ENCODE data around the gene NELFB.
A peak's percentile ranks its signal among the peaks of the same experiment; 100 is the strongest.

Gene NELFB

DNA sequence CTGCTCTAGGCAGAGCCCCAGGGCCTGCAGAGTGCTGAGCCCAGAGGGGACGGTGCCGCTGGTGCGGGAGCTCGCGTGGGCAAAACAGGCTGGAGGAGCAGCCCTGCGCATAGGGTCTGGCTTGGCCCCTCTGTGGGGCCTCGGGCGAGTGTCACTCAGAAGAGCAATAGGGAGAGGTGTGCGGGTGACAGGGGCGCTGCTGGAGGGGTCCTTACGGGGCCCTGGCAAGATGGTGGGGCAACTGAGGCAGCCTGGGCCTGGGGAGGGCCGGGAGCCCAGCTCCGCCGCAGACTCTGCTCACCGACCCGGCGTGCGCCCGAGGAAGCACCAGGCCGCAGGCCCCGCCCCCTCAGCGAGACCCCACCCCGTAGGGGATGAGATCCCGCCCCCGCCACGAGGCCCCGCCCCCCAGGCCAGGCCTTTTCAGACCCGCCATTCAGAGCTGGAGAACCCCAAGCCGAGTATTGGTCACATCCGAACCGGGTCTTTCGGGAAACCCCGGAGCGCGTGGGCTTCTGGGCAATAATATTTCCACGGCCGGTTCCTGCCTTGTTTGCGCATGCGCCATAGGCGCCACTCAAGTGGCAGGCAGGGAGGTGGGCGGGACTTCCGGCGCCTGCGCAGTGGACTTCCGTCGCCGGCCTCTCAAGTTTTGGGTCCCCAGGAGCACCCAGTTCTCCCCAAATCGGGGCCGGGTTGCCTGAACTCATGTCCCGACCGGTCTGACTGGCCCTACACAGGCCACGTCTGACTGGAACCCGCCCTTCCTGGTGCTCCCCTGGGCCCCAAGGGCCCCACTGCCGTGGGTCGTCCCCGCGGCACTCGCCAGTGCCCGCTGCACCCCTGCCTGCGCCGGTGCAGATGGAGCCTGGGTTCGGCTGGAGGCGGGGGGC lies 31.8 kb upstream of the NELFB start:
- DNase-seq = peak; percentile 99

GRCh38 chr9:137224830-137225694 lies 30.1 kb upstream of the NELFB start, which contains the start of gene CYSRT1:
TSS of gene CYSRT1 (plus strand) at chr9:137225174. CDS start at chr9:137225622, 448 bp downstream.
- DNase-seq = no peak

- DNase-seq = no peak
Measured at GRCh38 chr9:137225699-137226331, 29.3 kb upstream of the NELFB start.

- no peak for DNase-seq
Measured at GRCh38 chr9:137226338-137227053, 28.6 kb upstream of the NELFB start.

DNA sequence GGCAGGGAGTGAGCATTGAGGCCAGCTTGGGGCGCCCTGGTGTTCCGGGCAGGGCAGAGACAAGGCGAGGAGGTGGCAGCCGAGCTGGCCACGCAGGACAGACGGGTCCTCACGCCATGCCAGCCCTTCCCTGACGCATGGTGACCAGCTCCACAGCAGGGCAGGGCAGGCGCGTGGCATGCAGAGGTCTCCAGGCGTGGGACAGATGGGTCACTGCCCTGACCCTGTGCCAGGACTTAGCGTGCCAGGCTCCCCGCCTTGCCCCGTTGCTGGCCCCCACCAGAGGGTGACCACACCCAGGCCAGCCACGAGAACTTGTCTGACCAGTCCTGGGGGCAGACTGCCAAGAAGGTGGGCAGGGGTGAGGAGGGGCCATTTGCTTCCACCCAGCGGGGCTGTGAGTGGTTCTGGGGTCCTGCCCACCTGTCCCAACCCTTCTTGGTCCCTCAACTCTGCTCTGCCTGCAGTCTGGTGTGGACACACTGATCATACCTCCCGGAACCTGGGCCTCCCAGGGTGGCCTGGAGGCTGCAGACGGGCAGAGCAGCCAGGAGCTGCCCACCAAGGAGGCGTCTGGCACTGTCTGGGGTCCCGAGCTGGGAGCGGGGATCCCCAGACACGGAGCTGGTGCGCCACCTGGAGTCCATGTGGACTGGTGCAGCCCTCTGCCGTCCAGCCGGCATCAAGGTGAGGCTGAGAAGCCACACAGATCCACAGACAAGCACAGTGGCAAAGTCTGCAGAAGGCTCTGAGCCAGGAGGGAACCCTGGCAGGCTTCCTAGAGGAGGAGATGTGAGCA lies 27.9 kb upstream of the NELFB start, which contains the start of gene RNF224:
RNF224 (plus strand) TSS at position 449 of the 799 bp plus-strand sequence. CDS start 834 bp downstream, outside the sequence.
- peak; percentile 86 for DNase-seq

GRCh38 chr9:137227853-137228505 lies 27.1 kb upstream of the NELFB start:
- peak; percentile 40 for DNase-seq

DNA sequence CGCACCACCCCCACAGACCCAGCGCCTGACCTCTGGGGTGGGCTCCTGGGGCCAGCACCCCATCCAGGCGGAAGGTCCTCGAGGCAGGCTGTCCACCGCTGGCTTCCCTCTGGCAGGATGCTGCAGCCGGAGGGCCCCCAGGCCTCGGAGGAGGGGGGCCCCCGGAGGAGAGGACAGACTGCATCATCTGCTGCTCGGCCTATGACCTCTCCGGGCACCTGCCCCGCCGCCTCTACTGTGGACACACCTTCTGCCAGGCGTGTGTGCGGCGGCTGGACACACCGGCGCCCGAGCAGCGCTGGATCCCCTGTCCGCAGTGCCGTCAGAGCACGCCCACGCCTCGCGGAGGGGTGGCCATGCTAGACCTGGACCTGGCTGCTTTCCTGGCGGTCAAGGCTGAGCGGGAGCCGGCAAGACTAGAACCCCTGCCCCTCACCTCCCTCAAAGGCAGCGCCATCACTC lies 26.6 kb upstream of the NELFB start:
- no peak for DNase-seq

DNA sequence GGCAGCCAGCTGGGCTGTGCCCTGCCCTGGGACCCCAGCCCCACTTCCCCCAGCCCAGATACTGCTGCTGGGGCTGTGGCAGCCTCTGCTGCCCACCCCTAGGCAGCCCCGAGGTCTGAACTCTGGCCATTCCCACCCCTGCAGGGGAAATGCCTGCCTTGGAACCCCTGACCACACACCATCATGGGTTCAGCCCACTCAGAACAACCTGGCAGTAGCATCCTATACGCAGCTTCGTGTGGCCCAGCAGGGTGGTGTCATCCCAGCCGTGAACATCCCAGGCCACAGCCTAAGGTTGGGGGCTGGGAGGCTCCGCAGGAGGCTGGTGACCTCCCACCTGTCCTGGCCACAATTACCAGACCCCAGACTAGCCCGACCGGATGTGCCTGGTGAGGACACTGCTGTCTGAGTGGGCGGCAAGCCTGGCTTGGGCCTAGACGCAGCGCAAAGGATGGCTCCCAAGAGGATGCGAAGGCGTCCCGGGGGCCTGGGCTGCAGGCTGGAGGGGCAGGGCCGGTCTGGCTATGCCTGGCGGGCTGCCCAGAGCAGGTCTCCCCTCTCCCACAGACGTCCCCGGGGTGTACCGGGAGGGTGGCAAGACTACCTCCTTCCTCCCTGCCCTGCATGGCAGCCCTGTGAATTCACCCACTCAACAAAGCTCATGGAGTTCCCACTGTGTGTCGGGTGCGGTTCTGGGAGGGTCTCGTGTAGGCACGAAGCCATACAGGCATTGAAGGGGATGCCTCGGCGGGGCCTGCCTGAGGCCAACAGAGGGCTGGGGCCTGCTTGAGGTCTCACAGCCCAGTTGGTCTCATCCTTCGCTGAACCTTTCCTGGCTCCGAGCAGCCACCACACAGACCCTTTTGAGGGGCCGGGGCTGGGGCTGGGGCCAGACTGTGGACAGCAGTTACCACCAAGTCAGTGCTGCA lies 25.9 kb upstream of the NELFB start:
- DNase-seq = no peak

GRCh38 chr9:137229903-137230704 lies 25.0 kb upstream of the NELFB start:
- no peak for DNase-seq

DNA sequence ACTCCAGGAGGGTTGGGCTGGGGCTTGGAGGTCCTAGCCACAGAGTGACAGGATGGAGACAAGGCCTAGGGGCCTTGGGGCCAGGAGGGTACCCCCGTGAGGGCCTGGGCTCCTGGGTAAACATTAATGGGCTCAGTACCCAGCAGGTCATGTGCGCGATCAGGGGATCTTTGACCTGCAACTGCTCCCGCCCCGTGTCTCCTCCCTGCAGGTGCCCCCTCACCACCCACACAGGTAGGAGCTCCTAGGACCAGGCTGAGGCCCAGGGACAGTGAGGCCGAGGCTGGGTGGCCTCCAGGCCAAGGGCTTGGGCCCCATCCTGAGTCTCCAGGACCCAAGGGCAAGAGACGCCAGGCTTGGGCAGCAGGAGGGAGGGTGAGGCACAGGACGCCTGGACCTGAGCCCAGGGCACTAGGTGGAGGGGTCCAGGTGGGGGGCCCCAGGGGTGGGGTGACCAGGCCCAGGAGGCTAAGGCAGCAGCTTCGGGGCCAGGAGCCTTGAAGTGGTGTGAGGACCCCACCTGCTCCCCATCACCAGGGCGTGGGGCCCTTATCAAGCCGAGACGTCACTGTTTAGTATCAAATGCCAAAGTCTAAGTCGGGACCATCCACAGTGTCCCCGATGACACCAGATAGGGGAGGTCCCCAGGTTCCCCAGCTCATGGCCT lies 24.3 kb upstream of the NELFB start, which contains the start of gene SLC34A3:
SLC34A3 (plus strand) TSS at position 197 of the 667 bp plus-strand sequence. CDS start 802 bp downstream, outside the sequence.
- no peak for DNase-seq

DNA sequence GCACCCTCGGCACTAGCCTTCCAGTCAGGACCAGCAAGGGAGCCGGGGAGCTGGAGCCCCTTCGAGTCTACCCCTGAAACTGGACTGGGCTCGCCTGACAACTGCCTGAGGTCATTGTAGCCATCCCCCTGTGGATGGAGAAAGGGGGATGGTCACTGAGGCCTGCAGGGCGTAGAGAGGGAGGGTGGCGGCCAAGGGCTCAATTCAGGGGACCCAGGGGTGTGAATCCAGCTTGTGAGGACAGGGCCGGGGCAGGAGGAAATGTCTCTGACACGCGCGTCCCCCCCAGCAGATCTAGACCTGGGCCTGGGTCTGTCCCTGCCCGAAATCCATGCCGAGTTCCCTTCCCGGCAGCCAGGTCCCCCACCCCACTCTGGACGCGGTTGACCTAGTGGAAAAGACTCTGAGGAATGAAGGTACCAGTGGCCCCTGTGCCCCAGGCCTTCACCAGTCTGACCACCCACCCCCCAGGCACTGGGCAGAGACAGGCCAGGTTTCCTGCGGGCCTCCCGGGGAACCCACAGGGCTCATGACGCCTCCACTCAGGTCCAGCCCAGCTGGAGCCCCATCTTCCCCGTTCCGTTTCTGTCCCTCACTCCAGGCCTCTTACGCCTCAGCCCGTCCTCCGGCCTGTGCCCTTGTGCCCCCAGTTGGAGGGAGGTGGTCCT lies 23.6 kb upstream of the NELFB start:
- no peak for DNase-seq

DNA sequence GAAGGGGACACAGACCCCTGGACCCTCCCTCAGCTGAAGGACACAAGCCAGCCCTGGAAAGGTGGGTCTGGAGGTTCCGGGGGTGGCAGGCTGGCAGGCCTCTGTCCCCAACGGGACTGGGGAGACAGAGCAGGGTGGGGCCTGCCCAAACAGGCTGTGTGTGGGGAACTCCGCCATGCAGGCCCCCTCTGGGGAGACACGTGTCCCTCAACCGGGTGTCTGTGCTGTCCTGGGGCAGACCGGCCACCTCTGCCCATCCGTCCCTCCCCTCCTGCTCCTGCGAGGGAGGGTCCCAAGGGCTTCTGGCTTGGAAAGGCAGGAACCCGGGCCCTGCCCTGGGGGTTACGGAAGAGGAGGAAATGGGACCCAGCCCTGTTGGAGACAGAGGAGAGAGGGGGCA lies 23.0 kb upstream of the NELFB start:
- DNase-seq = no peak

- DNase-seq = no peak
Measured at GRCh38 chr9:137232510-137232909, 22.6 kb upstream of the NELFB start.

- no peak for DNase-seq
Measured at GRCh38 chr9:137233143-137233980, 21.8 kb upstream of the NELFB start.

DNA sequence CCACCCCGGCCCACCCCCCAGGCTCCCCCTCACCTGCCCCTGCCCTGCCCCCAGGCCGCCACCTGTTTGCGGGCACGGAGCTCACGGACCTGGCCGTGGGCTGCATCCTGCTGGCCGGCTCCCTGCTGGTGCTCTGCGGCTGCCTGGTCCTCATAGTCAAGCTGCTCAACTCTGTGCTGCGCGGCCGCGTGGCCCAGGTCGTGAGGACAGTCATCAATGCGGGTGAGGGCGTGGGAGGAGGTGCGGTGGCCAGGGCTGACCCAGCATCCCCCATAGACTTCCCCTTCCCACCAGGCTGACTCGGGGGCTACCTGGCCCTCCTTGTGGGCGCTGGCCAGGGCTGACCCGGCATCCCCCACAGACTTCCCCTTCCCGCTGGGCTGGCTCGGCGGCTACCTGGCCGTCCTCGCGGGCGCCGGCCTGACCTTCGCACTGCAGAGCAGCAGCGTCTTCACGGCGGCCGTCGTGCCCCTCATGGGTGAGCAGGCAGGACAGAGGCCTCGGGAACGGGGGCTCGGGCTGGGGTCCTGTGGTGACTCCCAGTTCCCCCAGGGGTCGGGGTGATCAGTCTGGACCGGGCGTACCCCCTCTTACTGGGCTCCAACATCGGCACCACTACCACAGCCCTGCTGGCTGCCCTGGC lies 21.0 kb upstream of the NELFB start:
- DNase-seq = no peak
